ENCODE data around the gene ANKRD50.

ANKRD50 gene

DNA sequence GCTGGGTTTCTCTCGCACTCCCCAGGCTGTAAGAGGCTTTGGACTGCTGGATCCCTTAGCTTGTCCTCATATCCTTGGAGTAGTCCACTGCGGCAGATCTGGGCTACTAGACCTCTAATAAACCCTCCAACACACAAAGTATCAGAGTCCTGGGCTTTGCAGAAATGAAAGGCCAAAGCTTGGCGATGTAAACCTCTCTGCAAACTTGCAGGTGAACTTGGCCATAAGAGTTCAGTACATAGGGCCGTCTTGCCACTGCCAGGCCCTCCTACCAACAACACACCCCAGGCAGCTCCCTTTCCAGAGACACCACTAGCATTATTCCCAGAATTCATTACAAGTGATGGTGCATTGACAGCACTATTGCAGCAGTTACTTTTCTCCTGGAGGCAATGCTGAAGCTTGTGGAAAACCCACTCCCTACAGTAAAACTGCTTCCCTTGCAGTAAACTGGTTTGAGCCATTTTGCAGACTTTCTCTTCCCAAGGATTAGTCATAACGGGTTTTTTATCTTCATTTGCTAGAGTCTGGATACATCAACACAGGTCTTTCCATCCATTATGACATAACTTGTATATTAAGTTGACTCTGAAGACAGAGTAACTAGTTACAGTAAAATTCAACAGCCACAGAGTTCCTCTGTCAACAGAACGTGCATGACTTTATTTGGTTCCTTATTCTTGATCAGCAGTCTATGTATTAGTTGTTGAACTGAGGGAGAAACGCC lies 2.4 kb downstream of the ANKRD50 start:
- DNase-seq: no peak

GRCh38 chr4:124708517-124709300 lies 3.8 kb downstream of the ANKRD50 start:
- DNase-seq: no peak

- no peak for DNase-seq
Measured at GRCh38 chr4:124705393-124705792, 7.1 kb downstream of the ANKRD50 start.

DNA sequence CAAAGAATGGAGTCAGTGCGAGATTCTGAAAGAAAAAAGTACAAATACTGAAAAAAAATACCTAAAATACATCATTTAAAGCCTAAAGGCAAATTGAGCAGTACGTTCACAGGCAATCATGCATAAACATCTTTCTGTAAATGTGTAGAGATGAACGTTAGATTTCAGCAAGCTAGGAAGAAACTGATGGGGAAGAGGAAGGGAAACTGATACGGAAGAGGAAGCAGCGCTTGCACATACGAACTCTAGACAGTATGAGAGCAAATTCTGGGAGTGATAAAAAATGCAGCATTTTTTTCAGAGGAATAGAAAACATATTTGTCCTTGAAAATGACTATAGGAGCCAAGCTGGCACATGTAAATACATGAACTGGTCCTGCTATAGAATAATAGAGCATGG lies 9.4 kb downstream of the ANKRD50 start:
- DNase-seq: no peak

GRCh38 chr4:124697441-124697840 lies 15.1 kb downstream of the ANKRD50 start:
- DNase-seq: no peak

GRCh38 chr4:124696182-124696581 lies 16.4 kb downstream of the ANKRD50 start:
- DNase-seq: no peak

DNA sequence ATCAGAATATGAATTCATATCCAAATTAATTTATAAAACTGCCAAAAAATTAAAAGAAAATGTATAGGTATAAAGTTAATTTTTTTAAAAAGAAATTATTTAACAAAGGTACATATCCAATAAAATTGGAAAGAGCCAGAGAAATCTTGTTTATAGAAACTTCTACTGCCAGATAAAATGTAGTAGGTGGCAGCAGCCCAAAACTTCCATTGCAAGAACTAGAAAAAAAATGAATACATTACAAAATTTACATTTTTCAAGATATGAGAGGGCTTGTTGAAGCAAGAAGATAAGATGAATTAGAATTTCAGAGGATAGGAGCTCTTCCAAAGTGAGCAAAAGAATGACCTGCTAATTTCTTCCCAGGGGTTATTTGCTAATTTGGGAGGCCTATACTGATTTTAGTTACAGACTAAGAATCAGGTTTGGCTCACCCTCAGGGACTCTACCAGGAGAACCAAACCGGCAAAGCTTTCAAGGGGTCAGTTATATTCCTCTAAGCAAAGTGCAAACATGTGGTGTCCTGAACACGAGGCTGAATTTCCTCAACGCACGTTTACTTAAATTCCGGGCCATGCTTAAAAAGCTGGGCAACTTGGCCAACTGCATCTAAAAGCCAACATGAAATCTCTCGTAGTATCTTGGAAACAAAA lies 17.5 kb downstream of the ANKRD50 start:
- DNase-seq: no peak

GRCh38 chr4:124694306-124694705 lies 18.2 kb downstream of the ANKRD50 start:
- no peak for DNase-seq

DNA sequence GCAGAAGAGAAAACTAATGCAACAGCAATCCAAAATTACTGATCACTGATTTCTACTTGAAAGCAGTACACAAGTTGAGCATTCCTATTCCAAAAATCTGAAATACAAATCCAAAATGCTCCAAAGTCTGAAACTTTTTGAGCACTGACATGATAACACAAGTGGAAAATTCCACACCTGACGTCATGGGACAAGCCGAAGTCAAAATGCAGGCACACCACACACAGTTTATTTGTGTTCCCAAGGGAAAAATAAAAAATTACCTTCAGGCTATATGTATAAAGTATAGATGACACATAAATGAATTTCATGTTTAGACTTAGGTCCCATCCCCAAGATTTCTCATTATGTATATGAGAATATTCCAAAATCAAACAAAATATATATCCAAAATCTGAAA lies 20.7 kb downstream of the ANKRD50 start:
- DNase-seq: no peak

DNA sequence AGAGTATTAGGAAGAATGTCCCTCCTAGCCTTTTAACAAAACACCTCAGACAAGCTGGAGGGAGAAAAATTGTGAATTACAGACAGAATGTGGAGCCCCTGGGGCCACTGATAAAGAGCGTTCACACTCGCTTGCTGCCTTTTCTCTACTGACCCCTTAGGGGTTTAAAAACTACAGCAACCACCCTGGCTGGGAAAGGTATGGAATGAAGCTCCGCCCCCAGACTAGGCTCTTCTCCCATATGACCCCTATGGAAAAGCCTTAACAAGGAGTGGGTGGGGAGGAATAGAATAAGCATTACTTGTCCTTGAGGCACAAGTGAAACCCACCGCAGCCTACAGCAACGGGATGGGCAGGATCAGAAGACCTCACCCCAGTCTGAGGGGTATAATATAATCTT lies 26.3 kb downstream of the ANKRD50 start:
- DNase-seq: no peak

GRCh38 chr4:124685851-124686250 lies 26.7 kb downstream of the ANKRD50 start:
- no peak for DNase-seq

DNA sequence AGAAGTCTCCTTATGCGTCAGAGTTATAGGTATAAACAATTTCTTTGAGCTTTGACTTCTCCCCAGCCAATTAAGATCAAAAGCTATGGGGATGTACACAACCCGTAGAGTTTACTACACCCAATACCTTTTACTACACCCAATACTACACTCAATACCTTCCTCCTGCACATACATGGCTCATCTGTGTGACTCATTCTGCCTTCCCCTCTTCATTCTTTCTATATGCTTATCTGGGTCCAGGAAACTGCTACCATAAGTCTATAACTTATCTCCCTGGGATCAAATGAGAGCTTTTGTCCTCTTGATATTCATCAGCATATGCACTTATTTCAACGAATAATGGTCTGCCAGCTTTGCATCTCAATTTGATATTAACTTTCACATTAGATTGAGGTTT lies 28.2 kb downstream of the ANKRD50 start:
- peak in 1 of 5 experiments; percentile 26 for DNase-seq

- no peak for DNase-seq
Measured at GRCh38 chr4:124682384-124682783, 30.1 kb downstream of the ANKRD50 start.

- DNase-seq: no peak
Measured at GRCh38 chr4:124666496-124666895, 46.0 kb downstream of the ANKRD50 start.

- no peak for DNase-seq
Measured at GRCh38 chr4:124658795-124659194, 53.7 kb downstream of the ANKRD50 start.

- no peak for DNase-seq
Measured at GRCh38 chr4:124650614-124651013, 61.9 kb downstream of the ANKRD50 start.

- no peak for DNase-seq
Measured at GRCh38 chr4:124647599-124647998, 64.9 kb downstream of the ANKRD50 start.

DNA sequence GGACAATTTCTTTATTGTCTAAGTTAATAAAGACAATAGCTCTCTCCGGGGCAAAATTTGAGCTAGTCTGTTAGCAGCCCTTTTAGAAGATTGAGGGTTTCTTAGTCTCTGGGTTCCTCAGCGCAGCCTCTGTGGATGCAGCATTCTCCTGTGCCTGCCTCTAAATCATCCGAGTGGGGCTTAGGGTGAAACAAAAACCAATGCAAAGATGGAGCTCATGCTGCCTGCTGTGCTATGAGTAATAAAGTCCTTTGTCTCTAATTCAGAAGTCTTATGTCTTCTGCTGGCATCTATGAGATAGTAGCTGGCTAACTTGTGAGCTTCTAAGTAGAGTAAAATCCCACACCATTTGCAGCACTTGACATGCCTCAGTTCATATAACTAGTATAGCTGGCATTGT lies 67.9 kb downstream of the ANKRD50 start:
- DNase-seq: no peak

GRCh38 chr4:124642846-124643245 lies 69.7 kb downstream of the ANKRD50 start:
- DNase-seq: no peak

DNA sequence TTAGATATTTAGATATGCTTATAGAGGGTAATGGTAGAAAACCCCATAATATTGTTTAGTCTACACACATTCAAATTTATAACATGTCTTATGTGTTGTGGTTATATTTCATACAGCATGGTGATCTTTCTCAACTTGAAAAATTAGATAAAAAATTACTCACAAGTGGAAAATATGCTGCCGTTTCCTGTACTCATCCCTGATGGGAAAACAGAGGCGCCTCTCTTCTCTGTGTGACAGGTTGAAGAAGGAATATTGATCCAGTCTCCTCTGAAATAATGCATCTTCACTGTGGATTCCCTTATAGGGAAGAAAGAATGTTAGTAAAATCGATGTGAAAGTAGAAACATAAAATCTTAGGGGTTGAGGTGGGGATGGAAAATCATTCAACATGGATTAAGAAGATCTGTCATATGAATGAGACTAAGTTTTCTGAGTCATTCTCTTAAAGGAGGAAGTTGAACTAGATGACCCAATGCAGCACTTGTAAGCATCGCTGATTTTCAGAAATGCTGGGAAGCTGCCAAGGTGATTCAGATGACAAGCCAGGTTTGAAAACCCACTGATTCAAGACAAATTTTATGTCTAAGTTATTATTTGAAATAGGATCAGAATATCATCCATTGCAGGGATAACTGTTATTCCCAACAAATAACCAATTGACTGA lies 70.7 kb downstream of the ANKRD50 start:
- DNase-seq: no peak

- no peak for DNase-seq
Measured at GRCh38 chr4:124640022-124640730, 72.4 kb downstream of the ANKRD50 start.

DNA sequence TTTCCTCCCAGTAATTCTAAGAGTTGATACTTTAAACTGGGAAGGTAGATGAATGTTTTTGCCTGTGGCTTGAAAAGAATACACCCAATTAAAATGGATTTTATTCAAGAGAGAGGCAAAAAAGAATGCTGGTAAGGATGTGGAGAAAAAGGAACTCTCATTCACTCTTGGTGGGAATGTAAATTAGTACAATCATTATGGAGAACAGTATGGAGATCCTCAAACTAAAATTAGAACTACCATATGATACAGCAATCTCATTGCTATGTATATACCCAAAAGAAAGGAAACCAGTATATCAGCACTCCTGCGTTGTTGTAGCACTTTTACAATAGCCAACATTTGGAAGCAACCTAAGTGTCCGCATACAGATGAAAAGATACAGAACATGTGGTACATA lies 75.2 kb downstream of the ANKRD50 start:
- DNase-seq: no peak

- DNase-seq: no peak
Measured at GRCh38 chr4:124636788-124637187, 75.7 kb downstream of the ANKRD50 start.

Data from T-helper 2 cell (primary cell).